GM18907 (cell line): Measurements from ENCODE around the gene DTL.

Source experiments
- ATAC-seq: cut with Tn5 transposase; IDR thresholded peaks from one replicate; pipeline ENCODE4 v1.9.1; 2021; ENCODE audit warnings: mild to moderate bottlenecking, moderate library complexity; ENCODE audit not compliant: unreplicated experiment

DTL gene

DNA sequence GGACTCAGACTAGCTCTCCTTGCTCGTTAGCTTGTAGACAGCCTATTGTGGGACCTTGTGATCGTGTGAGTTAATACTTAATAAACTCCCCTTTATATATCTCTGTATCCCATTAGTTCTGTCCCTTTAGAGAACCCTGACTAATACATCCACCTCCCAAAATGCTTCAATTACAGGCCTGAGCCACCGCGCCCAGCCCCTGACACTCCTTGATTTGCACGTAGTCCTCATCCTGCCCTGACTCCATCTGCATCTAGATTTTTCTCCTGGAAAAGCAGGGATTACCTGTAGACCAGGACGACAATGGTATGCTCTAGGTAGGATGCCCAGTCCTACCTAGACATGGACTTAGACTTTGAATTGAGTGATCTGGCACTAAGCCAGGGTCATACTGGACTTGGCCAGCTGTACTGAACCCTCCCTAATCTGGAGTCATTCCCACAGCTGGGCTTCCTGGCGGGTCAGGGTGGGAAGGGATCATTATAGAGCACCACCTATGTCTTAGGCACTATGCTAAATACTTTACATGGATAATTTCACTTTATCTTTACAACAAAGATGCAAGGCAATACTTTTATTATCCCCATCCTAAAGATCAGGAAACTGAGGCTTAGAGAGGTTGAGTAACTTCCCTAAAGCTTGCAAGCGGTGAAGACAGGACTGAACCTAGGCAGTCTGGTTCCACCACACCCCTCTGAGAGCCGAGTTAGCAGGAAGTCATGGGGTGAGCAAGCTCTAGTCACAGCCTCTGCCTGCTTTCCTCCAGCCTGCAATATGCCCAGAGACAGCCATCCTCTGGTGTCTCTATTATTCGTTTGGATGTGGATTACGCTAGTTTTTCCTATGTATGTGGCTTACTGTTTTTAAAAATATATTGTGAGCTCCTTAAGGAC, 89.4 kb downstream of the DTL start:
- no peak for ATAC-seq

DNA sequence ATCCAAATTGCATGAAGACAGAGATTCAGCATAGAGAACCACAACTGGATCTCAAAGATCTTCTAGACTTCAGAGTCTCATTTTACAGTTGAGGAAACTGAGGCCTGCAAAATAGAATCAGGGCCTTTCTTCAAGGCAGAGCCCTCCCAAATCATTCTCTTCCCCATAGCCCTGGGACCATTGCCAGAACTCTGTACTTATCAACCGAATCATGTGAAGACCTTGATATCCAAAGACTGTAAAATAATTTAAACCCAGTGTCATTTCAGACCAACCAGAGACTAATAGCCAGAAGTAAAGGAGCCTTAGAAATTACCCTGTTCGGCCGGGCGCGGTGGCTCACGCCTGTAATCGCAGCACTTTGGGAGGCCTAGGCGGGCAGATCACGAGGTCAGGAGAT, 90.1 kb downstream of the DTL start:
- no peak for ATAC-seq

DNA sequence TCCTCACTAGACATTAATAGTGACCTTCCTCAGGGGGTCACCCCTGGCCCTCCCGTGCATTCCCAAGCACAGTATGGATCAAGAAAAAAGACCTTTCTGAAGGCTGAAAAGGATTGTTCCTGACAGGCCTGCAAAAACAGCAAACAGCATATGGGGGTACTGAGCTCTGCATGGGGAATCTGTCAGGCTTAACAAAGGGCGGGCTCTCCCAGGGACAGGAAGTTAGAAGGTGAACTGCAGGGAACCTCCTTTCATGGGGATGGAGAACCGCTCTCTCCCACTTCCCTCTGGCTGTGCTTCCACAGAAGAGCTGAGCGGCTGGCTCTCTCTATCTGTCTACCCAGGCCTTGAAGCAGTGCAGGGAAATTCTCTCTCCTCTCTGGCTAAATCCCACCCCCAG, 91.7 kb downstream of the DTL start:
- no peak for ATAC-seq

DNA sequence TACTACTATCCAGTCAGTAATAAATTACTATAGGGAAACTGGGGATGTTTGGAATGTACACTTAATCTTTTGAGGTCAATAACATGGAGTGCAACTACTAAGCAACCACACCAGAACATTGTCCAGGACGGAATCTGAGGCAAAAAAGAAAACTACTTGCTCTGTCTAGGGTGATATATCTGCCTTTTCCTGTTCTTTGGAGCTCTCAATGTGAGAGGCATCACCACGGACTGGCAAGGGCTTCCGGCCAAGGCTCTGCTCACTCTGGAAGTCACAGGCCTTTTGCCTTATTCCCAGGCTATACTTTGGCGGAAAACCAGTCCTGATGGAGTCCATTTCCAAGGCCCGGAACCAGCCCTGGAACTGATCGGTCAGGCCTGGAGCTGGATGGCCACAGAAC, 94.2 kb downstream of the DTL start:
- no peak for ATAC-seq

DNA sequence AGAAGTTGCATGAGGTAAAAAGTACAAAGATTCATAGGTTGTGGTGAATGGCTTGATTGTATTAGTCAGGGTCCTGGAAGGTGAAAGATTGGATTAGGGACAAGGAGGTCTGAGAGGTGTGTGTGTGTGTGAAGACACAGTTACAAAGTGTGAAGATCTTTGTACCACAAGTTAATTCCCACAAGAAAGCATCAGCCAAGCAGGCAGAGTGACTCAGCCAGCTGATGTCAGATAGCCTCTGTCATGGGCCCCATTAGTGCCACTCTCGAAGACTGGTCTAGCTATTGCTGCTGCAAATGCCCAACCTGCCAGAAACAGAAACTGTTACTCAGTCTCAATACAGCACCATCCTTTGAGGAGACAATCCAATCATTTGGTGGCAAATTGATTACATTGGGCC, 96.5 kb downstream of the DTL start:
- no peak for ATAC-seq

DNA sequence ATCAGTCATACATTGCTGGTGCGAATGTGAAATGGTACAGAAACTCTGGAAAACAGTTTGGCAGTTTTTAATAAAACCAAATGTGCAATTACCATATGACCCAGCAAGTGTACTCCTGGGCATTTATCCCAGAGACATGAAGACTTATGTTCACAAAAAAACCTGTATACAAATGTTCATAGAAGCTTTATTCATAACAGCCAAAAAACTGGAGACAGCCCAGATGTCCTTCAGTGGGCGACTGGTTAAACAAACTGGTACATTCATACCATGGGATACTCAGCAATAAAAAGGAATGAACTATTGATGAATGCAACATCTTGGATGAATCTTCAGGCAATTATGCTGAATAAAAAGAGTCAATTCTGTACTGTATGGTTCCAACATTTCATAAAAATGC, 97.8 kb downstream of the DTL start:
- no peak for ATAC-seq

DNA sequence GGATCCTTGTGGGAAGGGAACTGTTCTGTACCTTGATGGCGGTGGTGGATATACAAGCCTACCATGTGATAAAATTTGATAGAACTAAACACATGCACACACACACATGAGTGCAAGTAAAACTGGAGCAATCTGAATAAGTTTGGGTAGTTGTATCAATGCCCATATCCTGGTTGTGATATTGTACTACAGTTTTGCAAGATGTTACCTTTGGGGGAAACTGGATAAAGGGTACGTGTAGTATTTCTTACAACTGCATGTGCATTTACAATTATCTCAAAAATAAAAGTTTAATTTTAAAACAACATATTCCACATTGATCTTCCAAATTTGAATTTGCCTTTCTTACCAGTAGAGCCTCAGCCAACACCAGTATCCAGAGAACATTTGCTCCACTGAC, 99.6 kb downstream of the DTL start:
- no peak for ATAC-seq

DNA sequence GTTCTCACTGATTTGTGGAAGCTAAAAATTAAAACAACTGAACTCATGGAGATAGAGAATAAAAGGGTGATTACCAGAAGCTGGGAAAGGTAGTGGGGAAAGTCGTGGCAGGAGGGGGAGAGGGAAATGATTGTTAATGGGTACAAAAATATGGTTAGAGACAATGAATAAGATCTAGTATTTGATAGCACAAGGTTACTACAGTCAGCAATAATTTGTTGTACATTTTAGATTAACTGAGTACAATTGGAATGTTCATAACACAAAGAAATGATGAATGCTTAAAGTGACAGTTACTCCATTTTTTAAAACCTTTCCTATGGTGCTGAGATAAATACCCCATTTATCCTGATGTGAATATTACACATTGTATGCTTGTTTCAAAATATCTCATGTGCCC, 102.3 kb downstream of the DTL start:
- ATAC-seq, result no peak

DNA sequence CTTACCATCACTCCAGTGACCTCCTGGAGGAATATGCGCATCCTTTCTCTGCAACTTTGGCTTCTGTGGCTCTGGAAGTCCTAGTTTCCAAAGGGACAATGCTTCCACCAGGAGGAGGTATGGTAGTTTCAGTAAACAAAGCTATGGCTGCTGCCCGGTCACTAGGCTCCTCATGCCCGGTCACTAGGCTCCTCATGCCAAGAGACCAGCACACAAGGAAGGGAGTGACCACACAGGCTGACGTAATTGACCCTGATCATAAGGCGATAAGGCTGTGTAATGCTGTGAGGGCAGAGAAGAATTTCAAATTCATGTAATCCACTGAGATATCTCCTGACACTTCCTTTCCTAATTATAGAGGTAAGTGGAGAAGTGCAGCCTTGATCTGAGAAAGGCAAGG, 102.9 kb downstream of the DTL start:
- no peak for ATAC-seq

DNA sequence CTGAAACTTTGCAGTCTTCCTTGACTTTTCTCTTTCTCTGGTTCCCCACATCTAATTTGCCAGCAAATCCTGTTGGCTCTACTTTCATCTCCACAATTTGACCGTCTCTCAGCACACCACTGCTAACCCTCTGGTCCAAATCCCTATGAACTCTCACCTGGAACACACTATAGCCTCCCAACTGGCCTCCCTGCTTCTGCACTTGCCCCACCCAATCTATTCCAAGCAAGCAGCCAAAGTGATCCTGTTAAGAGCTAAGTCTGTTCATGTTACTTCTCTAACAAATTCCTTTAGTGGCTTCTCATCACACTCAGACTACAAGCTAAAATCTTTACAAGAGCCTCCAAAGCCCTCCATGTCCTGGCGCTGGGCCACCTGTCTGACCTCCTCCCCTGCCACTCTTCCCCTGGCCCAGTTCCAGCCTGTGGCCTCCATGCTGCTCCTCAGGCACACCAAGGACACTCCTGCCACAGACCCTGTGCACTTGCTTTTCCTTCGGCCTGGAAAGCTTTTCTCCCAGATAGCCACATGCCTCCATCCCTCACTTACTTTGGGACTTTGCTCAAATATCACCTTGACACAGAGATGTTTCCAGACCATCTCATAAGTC, 104.1 kb downstream of the DTL start:
- no peak for ATAC-seq

DNA sequence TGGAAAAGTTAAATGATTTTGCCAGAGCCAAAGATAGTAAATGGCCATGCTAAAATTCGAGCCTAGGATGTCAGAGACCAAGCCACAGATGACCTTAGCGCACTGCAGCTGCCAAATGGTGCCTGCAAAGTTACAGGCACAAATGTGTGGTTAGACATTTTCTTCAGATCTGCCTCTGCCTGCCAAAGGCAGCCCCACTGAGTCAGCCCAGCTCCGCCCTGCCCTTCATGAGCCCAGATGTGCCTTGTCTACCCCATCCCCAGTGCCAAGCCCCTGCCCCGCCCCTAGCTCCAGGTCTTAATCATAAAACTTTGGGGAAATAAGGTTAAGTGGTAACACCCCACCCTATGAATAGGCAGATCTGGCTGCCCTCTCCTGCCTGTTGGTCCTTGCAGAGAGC, 105.9 kb downstream of the DTL start:
- no peak for ATAC-seq

DNA sequence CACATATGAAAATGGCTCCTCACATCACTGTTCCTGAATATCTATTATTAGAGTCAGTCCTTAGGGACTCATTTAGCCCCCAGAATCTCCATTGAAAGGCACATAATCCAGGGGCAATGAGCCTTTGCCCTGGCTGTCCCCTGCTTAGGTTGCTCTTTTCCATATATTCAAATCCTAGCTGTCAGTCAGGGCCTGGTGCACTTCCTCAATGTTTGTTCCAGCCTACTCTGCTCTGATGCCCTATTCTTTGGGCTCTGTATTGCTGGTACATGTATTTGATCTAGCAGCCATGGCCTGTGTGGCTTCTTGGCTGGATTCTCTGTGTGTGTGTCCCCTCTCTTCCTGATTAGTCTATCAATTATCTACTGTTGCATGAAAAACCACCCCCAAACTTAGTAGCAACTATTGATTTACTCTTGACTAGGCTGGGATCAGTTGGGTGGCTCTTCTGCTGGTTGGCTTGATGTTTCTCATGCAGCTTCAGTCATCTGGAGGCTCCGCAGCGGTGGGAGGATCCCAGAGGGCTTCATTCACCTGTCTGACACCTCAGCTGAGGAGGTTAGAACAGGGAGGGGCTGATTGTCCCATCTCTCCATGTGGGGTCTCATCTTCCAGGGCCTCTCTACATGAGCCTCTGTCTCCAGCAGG, 107.5 kb downstream of the DTL start:
- ATAC-seq, result no peak

DNA sequence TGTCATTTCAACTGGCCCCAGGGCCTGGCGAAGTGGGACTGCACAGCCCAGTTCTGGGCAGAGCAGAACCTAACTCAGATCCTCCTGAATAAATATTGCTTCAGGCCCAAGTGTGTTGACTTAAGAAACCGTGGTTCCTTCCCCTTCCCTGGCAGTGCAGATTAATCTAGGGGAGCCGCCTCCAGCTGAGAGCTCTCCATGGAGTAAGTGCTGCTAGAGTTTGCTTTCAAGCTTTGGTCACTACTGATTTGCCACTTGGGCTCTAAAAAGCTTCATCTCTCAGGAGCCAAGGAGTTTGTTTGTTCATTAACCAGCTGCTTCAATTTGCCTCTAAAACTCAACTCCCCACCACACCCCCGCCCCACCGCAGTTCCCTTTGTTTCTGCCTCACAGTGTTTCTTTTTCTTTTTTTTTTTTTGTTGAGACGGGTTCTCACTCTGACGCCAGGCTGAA, 112.1 kb downstream of the DTL start:
- ATAC-seq, result no peak

DNA sequence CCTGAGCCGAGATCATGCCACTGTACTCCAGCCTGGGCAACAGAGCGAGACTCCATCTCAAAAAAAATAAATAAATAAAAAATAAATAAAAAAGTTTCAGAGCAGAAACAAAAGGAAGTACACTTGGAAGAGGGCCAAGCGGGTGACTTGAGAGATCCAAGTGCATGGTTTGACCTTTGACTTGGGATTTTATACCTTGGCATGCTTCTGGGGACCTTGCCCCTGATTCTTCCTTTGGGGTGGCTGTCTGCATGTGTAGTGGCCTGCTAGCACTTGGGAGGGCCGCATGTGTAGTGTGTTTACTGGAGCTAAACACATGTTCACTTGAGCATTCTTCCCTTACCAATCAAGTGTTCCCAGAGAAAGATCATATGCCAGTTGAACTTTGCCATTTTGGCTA, 114.0 kb downstream of the DTL start:
- ATAC-seq, result no peak

DNA sequence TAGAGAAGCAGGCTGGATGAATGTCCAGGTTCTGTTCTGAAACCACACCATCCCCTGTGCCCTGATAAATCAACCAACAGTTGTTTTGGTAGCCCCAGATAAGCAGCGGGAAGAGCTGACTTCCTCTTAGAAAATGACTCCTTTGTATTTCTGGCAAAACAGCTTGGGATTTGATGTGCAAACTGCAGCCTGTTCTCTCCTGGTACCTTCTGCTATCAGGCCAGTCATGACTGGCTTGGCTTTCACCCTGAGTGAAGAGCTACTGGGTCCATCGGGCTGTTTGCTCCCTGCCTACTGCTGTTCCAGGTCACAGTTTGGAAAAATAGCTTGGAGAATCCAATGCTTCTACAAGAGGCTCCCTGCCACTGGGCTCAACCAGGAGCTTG, 116.8 kb downstream of the DTL start:
- no peak for ATAC-seq

DNA sequence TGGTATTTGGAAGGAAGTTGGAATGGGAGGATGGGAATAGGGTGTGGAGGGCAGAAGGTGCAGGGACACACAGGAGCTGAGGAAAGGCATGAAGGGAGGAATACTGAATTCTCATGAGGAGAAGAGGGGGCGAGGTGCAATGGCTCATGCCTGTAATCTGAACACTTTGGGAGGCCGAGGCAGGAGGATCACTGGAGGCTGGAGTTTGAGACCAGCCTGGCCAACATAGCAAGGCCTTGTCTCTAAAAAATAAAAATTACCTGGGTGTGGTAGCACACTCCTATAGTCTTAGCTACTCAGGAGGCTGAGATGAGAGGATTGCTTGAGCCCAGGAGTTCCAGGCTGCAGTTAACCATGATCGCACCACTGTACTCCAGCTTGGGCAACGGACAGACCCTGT, 117.3 kb downstream of the DTL start:
- ATAC-seq, result no peak

DNA sequence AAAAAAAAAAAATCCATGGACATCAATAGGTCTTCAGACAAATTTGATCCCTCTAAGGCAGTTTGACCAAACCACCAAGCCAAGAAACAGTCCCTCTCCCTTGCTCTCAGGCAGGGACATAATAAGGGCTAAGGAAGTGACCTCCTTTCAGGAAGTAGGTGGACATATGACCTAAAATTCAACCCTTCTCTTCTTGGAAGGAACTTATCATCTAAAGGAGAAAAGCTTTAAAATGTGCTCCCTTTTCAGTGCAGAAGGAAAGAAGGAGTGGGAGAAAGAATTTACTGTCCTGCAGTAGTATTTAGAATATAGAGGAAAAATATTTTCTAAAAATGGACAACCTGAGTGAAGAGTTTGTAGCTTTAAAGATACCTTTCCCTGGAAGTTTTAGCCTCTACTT, 118.1 kb downstream of the DTL start:
- ATAC-seq, result no peak
